H1 (cell line): ENCODE results near the gene CHD3. TPM values are rescaled to one million over a fixed set of nuclear protein-coding genes. Genes with fewer than 3 reads are reported as not detected.

Experiments used
- CREB1 ChIP-seq: IDR thresholded peaks from 2 replicates; pipeline ENCODE4 v1.6.1; 2012; ENCODE audit warnings: inconsistent platforms
- polyA plus RNA-seq, 7 experiments: library from polyadenylated mRNA; depleted of rRNA in 3 of 7; stranded (reverse) in 5 of 7; unstranded in 2 of 7; fragments of >200 nt in 5 of 7; fragments of 200-250 nt in 2 of 7; gene quantifications; 1 replicate in 5 of 7; 2 replicates in 1 of 7; 4 replicates in 1 of 7; pipeline versions ENCODE4 v1.2.1 to v1.2.3, GENCODE V29; 2011 to 2013; ENCODE audit warnings: missing spikeins in 2 of 7, mixed read lengths in 2 of 7
- total RNA-seq: library from RNA; stranded (reverse); fragmentation: NEBNext Ultra II Directional; extraction: Animal tissue kit (Norgen Biotek cat#: 25700); gene quantifications from 2 replicates; pipeline ENCODE4 v1.2.1, GENCODE V29; 2021

Gene CHD3
- total and polyA plus RNA-seq, 2 of the 8 experiments (the other 6 are each of a cell fraction or from before 2014, with no cell fraction given), result 12.3 to 12.9 TPM

DNA sequence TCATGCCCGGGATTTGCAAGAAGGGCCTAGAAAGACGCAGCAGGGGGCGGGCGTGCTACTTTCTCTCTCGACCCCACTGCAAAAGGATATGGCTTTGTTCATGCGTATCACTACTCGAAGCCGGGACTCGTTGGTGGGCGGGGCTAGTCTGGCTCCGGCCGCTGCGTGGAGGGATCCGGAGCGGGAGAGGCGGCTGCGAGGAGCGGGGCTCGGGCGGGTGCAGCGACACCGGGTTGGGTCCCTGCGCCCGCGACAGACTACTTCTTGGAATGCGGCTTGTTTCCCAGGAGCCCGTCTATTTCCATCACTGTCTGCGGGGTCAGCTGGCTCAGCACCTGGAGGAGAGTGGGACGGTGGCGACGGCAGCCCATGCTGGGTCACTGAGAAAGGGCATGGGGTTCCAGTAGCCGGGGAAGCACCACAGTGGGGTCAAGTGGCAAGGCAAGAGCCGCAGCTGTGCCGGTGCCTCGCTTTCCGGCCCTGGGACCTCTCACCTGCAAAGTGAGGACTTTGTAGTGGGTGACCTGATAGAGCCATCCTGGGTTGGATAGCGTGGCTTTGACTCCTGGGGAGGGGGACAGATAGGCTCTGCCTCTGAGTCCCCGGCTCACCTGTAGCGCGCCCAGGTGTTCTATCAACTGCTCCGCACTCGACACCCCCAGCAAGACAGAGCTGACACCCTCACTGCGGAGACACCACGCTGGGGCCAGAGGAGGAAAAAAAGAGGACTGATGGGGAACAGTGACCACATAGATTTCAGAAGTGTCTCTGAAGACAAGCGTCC lies 34.4 kb downstream of the CHD3 start (continued):
- TF ChIP-seq CREB1, result peak; percentile 68
- TF ChIP-seq, all 59 proteins: peak for 18
